Fibroblast of mammary gland (primary cell): ENCODE data around the gene RGS1.

ENCODE experiments used
- DNase-seq: peaks from one replicate; pipeline ENCODE4 v3.0.0-alpha.2; 2010; ENCODE audit warnings: low read depth
- H3K4me3 ChIP-seq: 2 replicates; pipeline ENCODE4 v1.5.1; 2011; ENCODE audit warnings: low read depth, mild to moderate bottlenecking, low read length, moderate library complexity; ENCODE audit not compliant: control insufficient read depth
- CTCF ChIP-seq: conservative IDR thresholded peaks from 2 replicates; pipeline ENCODE4 v1.5.1; 2011; ENCODE audit warnings: low read depth, low read length, inconsistent platforms; ENCODE audit not compliant: control insufficient read depth, insufficient read depth

RGS1 gene

DNA sequence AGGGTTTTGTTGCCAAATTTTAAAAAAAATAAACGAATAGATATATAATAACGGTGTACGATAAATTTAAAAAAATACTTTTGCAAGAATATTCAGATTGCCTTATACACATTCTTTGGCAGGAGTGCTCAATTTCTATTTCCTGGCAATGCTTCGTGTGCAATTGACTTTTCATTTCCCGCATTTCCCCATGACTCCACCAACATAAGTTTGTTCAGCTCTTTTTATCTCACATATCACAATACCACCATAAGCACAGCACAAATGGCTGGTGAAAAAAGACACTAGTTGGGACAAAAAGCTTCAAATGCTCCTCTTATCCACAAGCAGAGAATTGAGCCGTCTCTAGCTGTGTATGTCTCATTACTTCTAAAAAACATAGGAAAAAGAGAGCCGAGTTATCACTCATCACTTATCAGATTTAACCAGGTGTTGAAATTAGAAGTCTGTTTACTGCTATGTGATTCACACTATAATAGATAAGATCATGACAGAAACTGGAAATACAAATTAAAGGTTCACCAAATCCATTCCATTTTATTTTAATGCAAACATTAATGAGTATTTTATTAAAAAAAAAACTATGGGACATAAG lies 28.9 kb upstream of the RGS1 start:
- H3K4me3 ChIP-seq: no peak overlapping the region
- no peak for TF ChIP-seq CTCF
- DNase-seq: no peak

DNA sequence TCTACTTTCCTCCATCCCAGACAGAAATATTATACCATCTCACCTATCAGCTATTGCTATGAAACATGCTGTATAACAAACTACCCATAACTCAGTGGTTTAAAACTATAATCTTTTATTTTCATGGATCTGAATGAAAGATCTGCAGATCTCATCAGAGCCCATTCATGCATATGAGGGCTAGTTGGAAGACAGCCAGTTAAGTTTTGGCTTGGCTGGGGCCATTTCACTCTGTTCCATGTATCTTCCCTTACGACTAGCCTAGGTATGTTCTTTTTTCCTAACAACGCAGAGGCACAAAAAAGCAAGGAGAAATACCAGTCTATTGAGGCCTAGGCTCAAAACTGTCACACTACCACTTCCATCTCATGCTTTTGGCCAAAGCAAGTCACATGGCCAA lies 28.1 kb upstream of the RGS1 start:
- no peak overlapping the region for H3K4me3 ChIP-seq
- TF ChIP-seq CTCF: no peak
- DNase-seq: no peak

DNA sequence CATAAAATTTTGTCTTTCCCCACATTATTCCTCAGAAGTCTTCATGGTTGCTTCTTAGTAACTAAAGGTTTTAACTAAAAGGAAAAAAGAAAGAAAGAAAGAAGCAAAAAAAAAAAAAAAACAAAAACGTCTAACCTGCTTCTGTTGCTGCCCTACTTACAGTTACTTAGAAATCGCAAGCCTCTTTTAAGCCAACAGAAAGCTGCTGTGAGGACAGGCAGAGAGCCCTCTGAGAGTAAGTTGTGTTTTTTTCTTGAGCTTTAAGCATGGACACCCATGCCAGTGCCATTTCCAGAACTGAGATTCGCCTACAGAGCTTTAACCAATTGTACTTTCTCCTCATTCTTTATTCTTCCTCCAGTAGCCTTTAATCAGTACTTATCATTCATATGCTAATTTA lies 25.6 kb upstream of the RGS1 start:
- no peak for TF ChIP-seq CTCF
- no peak for DNase-seq

DNA sequence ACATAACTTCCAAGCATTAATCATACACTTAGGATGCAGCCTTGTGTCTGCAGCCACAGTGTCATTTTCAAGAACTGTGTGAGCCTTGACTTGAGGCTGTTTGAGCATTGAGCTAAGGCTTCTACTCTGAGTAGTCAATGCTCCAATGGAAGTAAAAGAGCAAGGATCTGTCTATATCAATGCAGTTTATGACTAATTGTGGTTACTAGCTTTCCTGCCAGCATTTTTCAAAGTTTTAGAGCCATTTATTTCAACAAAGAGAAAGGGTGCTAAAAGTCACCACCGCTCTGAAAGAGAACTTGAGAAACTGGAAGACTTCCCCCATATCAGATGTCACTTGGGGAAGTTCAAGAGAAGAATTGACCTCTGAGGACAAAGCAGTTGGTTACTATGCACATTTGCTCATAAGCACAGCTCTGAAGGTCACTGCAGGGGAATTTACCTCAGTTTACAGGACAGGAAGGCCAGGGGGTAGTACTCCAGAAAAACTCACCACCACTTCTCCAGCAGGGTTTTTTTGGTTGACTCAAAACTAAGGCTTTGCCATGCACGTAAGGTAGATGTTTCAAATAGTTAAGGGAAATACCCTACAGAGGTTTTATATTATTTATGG lies 24.5 kb upstream of the RGS1 start:
- H3K4me3 ChIP-seq: no peak overlapping the region
- DNase-seq: peak; percentile 94

More for the DNA sequence above, 25.6 kb upstream of the RGS1 start:
- H3K4me3 ChIP-seq: no peak overlapping the region

GRCh38 chr1:192552760-192553191 lies 22.8 kb upstream of the RGS1 start:
- no peak for DNase-seq
- H3K4me3 ChIP-seq: no peak overlapping the region
- TF ChIP-seq CTCF: no peak

More for the DNA sequence above, 24.5 kb upstream of the RGS1 start:
- no peak for TF ChIP-seq CTCF

DNA sequence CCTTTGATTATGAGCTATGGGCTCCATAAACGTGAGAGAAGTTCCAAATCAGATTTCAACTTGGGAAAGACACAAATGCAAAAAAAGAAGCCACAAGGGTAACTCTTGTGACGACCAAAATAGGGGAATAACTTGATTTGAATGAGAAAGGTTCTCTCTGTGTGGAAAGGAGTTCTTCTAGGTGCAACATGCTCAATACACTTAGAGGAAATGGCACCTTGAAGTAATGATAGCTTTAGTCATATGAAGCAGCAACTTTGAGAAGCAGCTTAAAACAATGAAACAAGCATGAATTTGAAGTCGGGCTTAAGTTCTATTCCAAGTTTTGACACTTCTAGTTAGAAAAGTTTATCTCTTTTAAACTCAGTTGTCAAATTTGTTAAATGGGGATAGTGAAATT lies 21.8 kb upstream of the RGS1 start:
- DNase-seq: no peak
- no peak for TF ChIP-seq CTCF
- no peak overlapping the region for H3K4me3 ChIP-seq

DNA sequence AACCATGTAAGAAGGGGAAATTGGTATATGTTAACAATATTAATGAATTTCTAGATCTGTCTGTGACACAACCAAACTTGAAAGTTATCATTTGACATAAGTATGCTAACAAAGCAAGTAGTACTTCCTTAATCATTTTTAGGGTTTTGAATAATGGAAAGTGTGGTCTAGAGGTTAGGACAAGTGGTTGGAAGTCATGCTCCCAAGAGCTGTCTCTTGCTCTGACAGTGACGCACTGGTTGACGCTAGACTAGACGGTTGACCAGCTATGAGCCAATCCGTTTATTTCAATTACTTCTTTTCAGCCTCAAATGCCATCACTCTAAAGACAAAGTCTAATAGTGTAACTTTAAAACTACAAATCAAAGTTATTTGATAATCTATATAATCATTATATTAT lies 20.7 kb upstream of the RGS1 start:
- DNase-seq: no peak
- no peak for TF ChIP-seq CTCF

More for the DNA sequence above, 20.7 kb upstream of the RGS1 start:
- no peak overlapping the region for H3K4me3 ChIP-seq
